Tongue (tissue), 2 donors: ENCODE results near the gene HECA. TPM values are rescaled to one million over a fixed set of nuclear protein-coding genes. Genes with fewer than 3 reads are reported as not detected.
"Not testable (repeated sequence)": the region's sequence is repeated elsewhere in the genome, so short reads cannot be mapped to it uniquely, and the experiment has no call there.

Experiments used
- DNase-seq: peaks from one replicate; pipeline ENCODE4 v3.0.0-alpha.2; 2015
- total RNA-seq: library from RNA; depleted of rRNA; stranded (reverse); fragments of >200 nt; gene quantifications from one replicate; pipeline ENCODE4 v1.2.3, GENCODE V29; 2014

Gene HECA
- total RNA-seq, 1 donor from 2014 or later, result 34.2 TPM

DNA sequence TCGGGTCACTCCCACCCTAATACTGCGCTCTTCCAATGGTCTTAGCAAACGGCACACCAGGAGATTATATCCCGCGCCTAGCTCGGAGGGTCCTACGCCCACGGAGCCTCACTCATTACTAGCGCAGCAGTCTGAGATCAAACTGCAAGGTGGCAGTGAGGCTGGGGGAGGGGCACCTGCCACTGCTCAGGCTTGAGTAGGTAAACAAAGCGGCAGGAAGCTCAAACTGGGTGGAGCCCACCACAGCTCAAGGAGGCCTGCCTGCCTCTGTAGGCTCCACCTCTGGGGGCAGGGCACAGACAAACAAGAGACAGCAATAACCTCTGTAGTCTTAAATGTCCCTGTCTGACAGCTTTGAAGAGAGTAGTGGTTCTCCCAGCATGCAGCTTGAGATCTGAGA lies 75.9 kb downstream of the HECA start:
- not testable (repeated sequence) for DNase-seq

DNA sequence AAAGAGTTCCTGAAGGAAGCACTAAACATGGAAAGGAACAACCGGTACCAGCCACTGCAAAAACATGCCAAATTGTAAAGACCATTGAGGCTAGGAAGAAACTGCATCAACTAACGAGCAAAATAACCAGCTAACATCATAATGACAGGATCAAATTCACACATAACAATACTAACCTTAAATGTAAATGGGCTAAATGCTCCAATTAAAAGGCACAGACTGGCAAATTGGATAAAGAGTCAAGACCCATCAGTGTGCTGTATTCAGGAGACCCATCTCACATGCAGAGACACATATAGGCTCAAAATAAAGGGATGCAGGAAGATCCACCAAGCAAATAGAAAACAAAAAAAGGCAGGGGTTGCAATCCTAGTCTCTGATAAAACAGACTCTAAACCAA lies 77.6 kb downstream of the HECA start:
- not testable (repeated sequence) for DNase-seq

DNA sequence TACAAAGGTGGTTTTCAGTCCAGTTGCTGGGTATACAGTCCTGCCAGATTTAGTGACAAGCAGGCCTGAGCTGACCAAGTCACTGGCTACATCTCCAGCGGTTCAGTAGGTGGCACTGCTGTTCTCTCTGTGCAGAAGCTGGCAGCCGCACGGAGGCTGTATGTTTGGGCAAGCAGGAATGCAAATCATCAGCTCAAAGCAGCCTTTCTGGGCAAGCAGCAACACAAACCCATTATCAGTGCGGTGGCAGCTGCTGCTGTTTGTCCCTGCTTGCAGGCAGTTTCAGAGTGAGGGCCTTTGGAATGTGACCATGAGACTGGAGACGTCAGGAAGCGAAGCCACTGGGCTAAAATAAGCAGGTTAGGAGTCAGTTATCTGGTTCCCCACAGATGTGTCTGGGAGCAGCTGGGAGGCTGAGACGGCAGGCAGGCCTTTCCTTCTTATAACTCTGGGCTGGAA lies 84.4 kb downstream of the HECA start:
- DNase-seq, result peak; percentile 96

DNA sequence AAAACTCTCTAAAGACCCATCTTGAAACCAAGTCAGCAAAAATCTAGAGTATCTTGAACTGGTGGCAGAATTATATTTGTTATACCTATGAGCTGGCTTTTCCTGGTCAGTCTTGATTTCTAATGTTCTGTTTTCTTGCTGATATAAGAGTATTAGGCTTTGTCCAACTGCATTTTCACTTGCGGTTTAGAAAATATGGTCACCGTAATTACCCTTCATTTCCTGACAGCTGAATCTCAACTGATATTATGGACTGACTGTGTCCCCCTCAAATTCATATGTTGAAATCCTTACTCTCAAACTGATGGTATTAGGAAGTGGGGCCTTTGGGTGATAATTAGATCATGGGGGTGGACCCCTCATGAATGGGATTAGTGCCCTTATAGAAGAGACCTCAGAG lies 84.9 kb downstream of the HECA start:
- no peak for DNase-seq

DNA sequence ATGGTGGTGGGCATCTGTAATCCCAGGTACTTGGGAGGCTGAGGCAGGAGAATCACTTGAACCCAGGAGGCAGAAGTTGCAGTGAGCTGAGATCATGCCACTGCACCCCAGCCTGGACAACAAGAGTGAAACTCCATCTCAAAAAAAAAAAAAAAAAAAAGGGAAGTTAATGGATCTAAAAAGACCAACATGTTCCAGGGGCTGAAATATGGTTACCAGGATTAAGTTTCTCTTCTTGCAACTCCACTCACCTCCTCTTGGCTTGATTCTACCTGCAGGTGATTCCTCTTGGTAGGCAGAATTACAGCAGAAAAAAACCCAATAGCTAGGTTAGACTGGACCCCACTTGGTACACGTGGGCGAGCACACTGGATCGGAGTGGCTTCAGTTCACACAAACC lies 93.5 kb downstream of the HECA start:
- not testable (repeated sequence) for DNase-seq

Other genes with a start within 250 kb of the HECA start
- 120 TPM for gene REPS1, start 146.8 kb upstream of the HECA start, total RNA-seq
- 6.1 TPM for gene ABRACL, start 106.3 kb upstream of the HECA start, total RNA-seq
- 188 TPM for gene TXLNB, start 156.9 kb downstream of the HECA start, total RNA-seq
- 63.6 TPM for gene CITED2, start 239.6 kb downstream of the HECA start, total RNA-seq